Measurements from ENCODE around the gene NTM. TPM values are rescaled to one million over a fixed set of nuclear protein-coding genes. Genes with fewer than 3 reads are reported as not detected.

Gene NTM
- polyA plus RNA-seq, 1 donor from 2014 or later: 39.4 TPM

- Histone ChIP-seq H3K36me3 (ENCODE audit: insufficient read depth, low read length) (no peaks in the 10 kb centered on the region), H3K27ac (ENCODE audit: low read length) (no peak overlapping the region), H3K4me3 (ENCODE audit: low read length) (no peak overlapping the region), H3K9me2 (ENCODE audit: insufficient read depth, low read length) (no peaks in the 10 kb centered on the region), H3K79me2 (replicated peaks; ENCODE audit: insufficient read depth, low read length) (no peaks in the 10 kb centered on the region), H2AFZ (ENCODE audit: low read depth, low read length) (no peak overlapping the region), H3K27me3 (ENCODE audit: insufficient read depth, low read depth, low read length) (no peaks in the 10 kb centered on the region), H3K4me2 (ENCODE audit: low read length) (no peak overlapping the region), H3K9ac (ENCODE audit: low read length) (no peak overlapping the region), H4K20me1 (ENCODE audit: insufficient read depth) (no peaks in the 10 kb centered on the region), H3K9me3 (ENCODE audit: low read length) (no peaks in the 10 kb centered on the region), H3F3A (ENCODE audit: insufficient read depth, low read length, poor library complexity, severe bottlenecking) (no peaks in the 10 kb centered on the region)
- TF ChIP-seq MXI1 (conservative IDR thresholded peaks at IDR 0.05; ENCODE audit: poor library complexity, severe bottlenecking) (no peak), TAF1 (IDR thresholded peaks at IDR 0.05; ENCODE audit: low read depth) (no peak), SMC3 (conservative IDR thresholded peaks at IDR 0.05; ENCODE audit: poor library complexity) (no peak), RAD21 (conservative IDR thresholded peaks at IDR 0.05) (no peak), EP300 (conservative IDR thresholded peaks at IDR 0.05; ENCODE audit: poor library complexity, severe bottlenecking) (no peak), REST (IDR thresholded peaks at IDR 0.05; ENCODE audit: borderline replicate concordance) (no peak), EZH2 (IDR thresholded peaks at IDR 0.05; ENCODE audit: borderline replicate concordance, insufficient read depth, low read length, poor library complexity, severe bottlenecking) (no peak), POLR2AphosphoS5 (IDR thresholded peaks at IDR 0.05) (no peak)
- TF ChIP-seq, protein P1, sequence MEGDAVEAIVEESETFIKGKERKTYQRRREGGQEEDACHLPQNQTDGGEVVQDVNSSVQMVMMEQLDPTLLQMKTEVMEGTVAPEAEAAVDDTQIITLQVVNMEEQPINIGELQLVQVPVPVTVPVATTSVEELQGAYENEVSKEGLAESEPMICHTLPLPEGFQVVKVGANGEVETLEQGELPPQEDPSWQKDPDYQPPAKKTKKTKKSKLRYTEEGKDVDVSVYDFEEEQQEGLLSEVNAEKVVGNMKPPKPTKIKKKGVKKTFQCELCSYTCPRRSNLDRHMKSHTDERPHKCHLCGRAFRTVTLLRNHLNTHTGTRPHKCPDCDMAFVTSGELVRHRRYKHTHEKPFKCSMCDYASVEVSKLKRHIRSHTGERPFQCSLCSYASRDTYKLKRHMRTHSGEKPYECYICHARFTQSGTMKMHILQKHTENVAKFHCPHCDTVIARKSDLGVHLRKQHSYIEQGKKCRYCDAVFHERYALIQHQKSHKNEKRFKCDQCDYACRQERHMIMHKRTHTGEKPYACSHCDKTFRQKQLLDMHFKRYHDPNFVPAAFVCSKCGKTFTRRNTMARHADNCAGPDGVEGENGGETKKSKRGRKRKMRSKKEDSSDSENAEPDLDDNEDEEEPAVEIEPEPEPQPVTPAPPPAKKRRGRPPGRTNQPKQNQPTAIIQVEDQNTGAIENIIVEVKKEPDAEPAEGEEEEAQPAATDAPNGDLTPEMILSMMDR (IDR thresholded peaks at IDR 0.05; ENCODE audit: poor library complexity, severe bottlenecking): no peak
Measured at GRCh38 chr11:131583421-131583820, 213.0 kb downstream of the NTM start.

- Histone ChIP-seq H2AFZ (ENCODE audit: low read depth, low read length) (no peak overlapping the region), H3K9me2 (ENCODE audit: insufficient read depth, low read length) (no peaks in the 10 kb centered on the region), H3K27ac (ENCODE audit: low read length) (no peak overlapping the region), H3K79me2 (replicated peaks; ENCODE audit: insufficient read depth, low read length) (no peaks in the 10 kb centered on the region), H3K36me3 (ENCODE audit: insufficient read depth, low read length) (no peaks in the 10 kb centered on the region), H4K20me1 (ENCODE audit: insufficient read depth) (no peaks in the 10 kb centered on the region), H3F3A (ENCODE audit: insufficient read depth, low read length, poor library complexity, severe bottlenecking) (no peaks in the 10 kb centered on the region), H3K9ac (ENCODE audit: low read length) (no peak overlapping the region), H3K9me3 (ENCODE audit: low read length) (no peaks in the 10 kb centered on the region), H3K4me3 (ENCODE audit: low read length) (no peak overlapping the region), H3K4me2 (ENCODE audit: low read length) (no peak overlapping the region), H3K27me3 (ENCODE audit: insufficient read depth, low read depth, low read length) (no peaks in the 10 kb centered on the region)
- no peak for TF ChIP-seq EZH2 (IDR thresholded peaks at IDR 0.05; ENCODE audit: borderline replicate concordance, insufficient read depth, low read length, poor library complexity, severe bottlenecking)
- no peak for TF ChIP-seq REST (IDR thresholded peaks at IDR 0.05; ENCODE audit: borderline replicate concordance)
- TF ChIP-seq SMC3 (conservative IDR thresholded peaks at IDR 0.05; ENCODE audit: poor library complexity): no peak
- TF ChIP-seq RAD21 (conservative IDR thresholded peaks at IDR 0.05): no peak
- TF ChIP-seq MXI1 (conservative IDR thresholded peaks at IDR 0.05; ENCODE audit: poor library complexity, severe bottlenecking): no peak
- TF ChIP-seq, protein P1 (IDR thresholded peaks at IDR 0.05; ENCODE audit: poor library complexity, severe bottlenecking): no peak
- TF ChIP-seq EP300 (conservative IDR thresholded peaks at IDR 0.05; ENCODE audit: poor library complexity, severe bottlenecking): no peak
- no peak for TF ChIP-seq TAF1 (IDR thresholded peaks at IDR 0.05; ENCODE audit: low read depth)
- TF ChIP-seq POLR2AphosphoS5 (IDR thresholded peaks at IDR 0.05): no peak
Measured at GRCh38 chr11:131583938-131584337, 213.5 kb downstream of the NTM start.

Data from neural cell (in vitro differentiated cells).